Fibroblast of lung (primary cell): ENCODE data around the gene PKHD1.

Experiments
- EZH2 ChIP-seq: IDR thresholded peaks from 2 replicates; pipeline ENCODE4 v1.5.1; 2012; ENCODE audit warnings: low read length, control low read depth, mild to moderate bottlenecking; ENCODE audit errors: missing control alignments
- TF ChIP-seq, protein P1 (sequence below), 2 donors: IDR thresholded peaks in 1 of 2; conservative IDR thresholded peaks in 1 of 2; 1 replicate in 1 of 2; 2 replicates in 1 of 2; pipeline ENCODE4 v1.5.1; 2011 to 2012; ENCODE audit warnings: low read length in 2 of 2, control low read depth in 1 of 2, inconsistent platforms in 1 of 2, low read depth in 1 of 2, mild to moderate bottlenecking in 1 of 2

DNA sequence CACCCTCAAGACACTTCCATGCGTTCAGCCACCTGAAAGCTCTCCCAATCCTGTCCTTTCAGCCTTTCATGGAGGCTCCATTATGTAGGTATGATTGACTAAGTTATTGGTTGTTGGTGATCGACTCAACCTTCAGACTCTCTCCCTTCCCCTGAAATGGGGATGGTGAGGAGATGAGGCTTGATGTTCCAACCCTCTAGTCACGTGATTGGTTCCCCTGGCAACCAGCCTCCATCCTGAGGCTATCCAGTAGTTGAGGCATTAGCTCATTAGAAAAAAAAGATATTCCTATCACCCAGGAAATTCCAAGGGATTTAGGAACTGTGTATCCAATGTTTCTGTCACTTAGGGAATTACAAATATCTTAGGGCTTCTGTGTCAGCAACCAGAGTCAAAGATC lies 426.6 kb downstream of the PKHD1 start:
- TF ChIP-seq, protein P1, sequence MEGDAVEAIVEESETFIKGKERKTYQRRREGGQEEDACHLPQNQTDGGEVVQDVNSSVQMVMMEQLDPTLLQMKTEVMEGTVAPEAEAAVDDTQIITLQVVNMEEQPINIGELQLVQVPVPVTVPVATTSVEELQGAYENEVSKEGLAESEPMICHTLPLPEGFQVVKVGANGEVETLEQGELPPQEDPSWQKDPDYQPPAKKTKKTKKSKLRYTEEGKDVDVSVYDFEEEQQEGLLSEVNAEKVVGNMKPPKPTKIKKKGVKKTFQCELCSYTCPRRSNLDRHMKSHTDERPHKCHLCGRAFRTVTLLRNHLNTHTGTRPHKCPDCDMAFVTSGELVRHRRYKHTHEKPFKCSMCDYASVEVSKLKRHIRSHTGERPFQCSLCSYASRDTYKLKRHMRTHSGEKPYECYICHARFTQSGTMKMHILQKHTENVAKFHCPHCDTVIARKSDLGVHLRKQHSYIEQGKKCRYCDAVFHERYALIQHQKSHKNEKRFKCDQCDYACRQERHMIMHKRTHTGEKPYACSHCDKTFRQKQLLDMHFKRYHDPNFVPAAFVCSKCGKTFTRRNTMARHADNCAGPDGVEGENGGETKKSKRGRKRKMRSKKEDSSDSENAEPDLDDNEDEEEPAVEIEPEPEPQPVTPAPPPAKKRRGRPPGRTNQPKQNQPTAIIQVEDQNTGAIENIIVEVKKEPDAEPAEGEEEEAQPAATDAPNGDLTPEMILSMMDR (conservative IDR thresholded peaks at IDR 0.05 in 1 of 2, IDR thresholded peaks at IDR 0.05 in 1 of 2; ENCODE audit: low read depth in 1 of 2, low read length in 2 of 2): no peak
- no peak for TF ChIP-seq EZH2
